Measurements from ENCODE around the gene EPHB2. TPM values are rescaled to one million over a fixed set of nuclear protein-coding genes. Genes with fewer than 3 reads are reported as not detected.

Gene EPHB2
- total and polyA plus RNA-seq, 2 of the 8 experiments (the other 6 are each of a cell fraction or from before 2014, with no cell fraction given): 15.8 to 17.2 TPM

DNA sequence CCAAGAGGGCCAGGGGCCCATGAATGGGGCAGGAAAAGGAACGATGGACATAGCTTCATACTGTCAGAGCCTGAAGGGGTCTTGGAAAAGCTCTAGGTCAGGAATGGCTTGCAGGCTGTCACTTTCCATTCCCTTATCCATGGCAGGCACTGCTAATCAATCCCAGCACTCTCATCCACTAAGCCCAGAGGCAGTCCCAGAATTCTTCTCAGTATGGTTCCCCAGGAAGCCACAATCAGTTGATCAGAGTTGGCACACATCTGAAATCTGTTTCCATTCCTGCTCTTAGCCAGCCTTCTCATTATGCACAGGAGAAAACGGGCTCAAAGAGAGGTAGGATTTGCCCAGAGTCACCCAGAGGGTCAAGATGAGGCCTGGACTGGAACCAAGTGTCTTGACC is 196.3 kb downstream of the EPHB2 start:
- no peaks in the 10 kb centered on the region; a peak in 1 of 8 replicates for H3K36me3 ChIP-seq (ENCODE audit: control insufficient read depth in 2 of 4, insufficient read depth in 4 of 4, low read length in 3 of 4)
- DNase-seq (ENCODE audit: low read depth in 1 of 2, low spot score in 2 of 2) (no peak), FAIRE-seq (no peak)
- no peak overlapping the region for H3K4me2 ChIP-seq (ENCODE audit: insufficient read depth in 1 of 2, low read depth in 2 of 2, low read length in 2 of 2)
- ChIA-PET POLR2A (ENCODE audit: partially characterized antibody) (no interaction called here), CTCF (ENCODE audit: partially characterized antibody) (interaction anchor here (0.8 to 1.0 kb wide), 2 partner anchors 45 to 232 kb away, joined by 3 read pairs; no protein-coding TSS in a partner anchor)
- no peak overlapping the region for H4K91ac ChIP-seq (replicated peaks; ENCODE audit: insufficient read length, low read length)
- no peaks in the 10 kb centered on the region for H3K79me1 ChIP-seq (ENCODE audit: low read depth, low read length)
- no peaks in the 10 kb centered on the region; the same call in 1 of the 2 replicates for H3K23me2 ChIP-seq (ENCODE audit: low read depth, low read length)
- no peak overlapping the region for H4K8ac ChIP-seq (ENCODE audit: extremely low read depth, insufficient read depth, low read length)
- H3K18ac ChIP-seq (ENCODE audit: extremely low read depth, low read length): no peak overlapping the region
- no peak overlapping the region for H2AFZ ChIP-seq (ENCODE audit: low read length)
- no peaks in the 10 kb centered on the region for H3K4me1 ChIP-seq (replicated peaks in 1 of 4; ENCODE audit: control insufficient read depth in 3 of 4, insufficient read depth in 4 of 4, low read length in 3 of 4)
- no peak overlapping the region for H3K4me3 ChIP-seq (ENCODE audit: extremely low read depth in 1 of 4, insufficient read depth in 2 of 4, low read depth in 3 of 4, low read length in 4 of 4)
- H3K23ac ChIP-seq (ENCODE audit: insufficient read length): no peak overlapping the region
- no peak overlapping the region for H2BK20ac ChIP-seq (ENCODE audit: low read length)
- H3K9me3 ChIP-seq (ENCODE audit: insufficient read depth in 2 of 2, low read depth in 1 of 2, low read length in 1 of 2): no peaks in the 10 kb centered on the region
- no peak overlapping the region for H2AK5ac ChIP-seq (ENCODE audit: low read depth, low read length)
- no peaks in the 10 kb centered on the region for H3K79me2 ChIP-seq (ENCODE audit: control insufficient read depth in 1 of 2, insufficient read depth in 2 of 2, low read length in 2 of 2)
- WGBS, 2 experiments (ENCODE audit: extremely low coverage in 1 of 2, insufficient coverage in 1 of 2, insufficient read length in 1 of 2, insufficient replicate concordance in 2 of 2, low coverage in 1 of 2, low lambda C conversion rate in 2 of 2, missing lambda C conversion rate in 1 of 2): 78% methylated on average over 2 of the region's 2 CpGs; no CpG with 5 or more reads in 1 of the 2 experiments
- H2BK120ac ChIP-seq (replicated peaks; ENCODE audit: low read depth, low read length): no peak overlapping the region
- no peak overlapping the region for H3K56ac ChIP-seq (replicated peaks; ENCODE audit: insufficient read length, low read depth, low read length)
- no peak overlapping the region for H3K27ac ChIP-seq (ENCODE audit: low read depth, low read length)
- H4K20me1 ChIP-seq (replicated peaks in 1 of 2; ENCODE audit: control insufficient read depth in 1 of 2, insufficient read depth in 2 of 2, low read length in 2 of 2): peaks cover 2 to 3% of the 10 kb centered on the region in 2 experiments
- no peak overlapping the region for H3K14ac ChIP-seq (ENCODE audit: insufficient read length)
- no peak for TF ChIP-seq KDM5A (IDR thresholded peaks at IDR 0.05; ENCODE audit: low read length)
- no peak overlapping the region for H3K9ac ChIP-seq (replicated peaks in 1 of 4; ENCODE audit: extremely low read depth in 1 of 4, low read depth in 3 of 4, low read length in 3 of 4)
- no peaks in the 10 kb centered on the region for H3K27me3 ChIP-seq (replicated peaks in 1 of 4; ENCODE audit: control insufficient read depth in 3 of 4, extremely low read depth in 1 of 4, insufficient read depth in 3 of 4, low read length in 3 of 4)
- no peak overlapping the region for H2BK12ac ChIP-seq (ENCODE audit: low read depth, low read length)
- no peak overlapping the region for H3K4ac ChIP-seq (replicated peaks; ENCODE audit: insufficient read length, low read depth, low read length)
- H2BK15ac ChIP-seq (ENCODE audit: low read length): no peak overlapping the region
- no peak overlapping the region for H2BK5ac ChIP-seq (ENCODE audit: low read depth, low read length)
- no peak overlapping the region for H4K5ac ChIP-seq (ENCODE audit: insufficient read length, low read depth, low read length)
